ENCODE results near the gene CDK5RAP1. TPM values are rescaled to one million over a fixed set of nuclear protein-coding genes. Genes with fewer than 3 reads are reported as not detected.
"Not testable (repeated sequence)": the region's sequence is repeated elsewhere in the genome, so short reads cannot be mapped to it uniquely, and the experiment has no call there.

The CDK5RAP1 gene
- total RNA-seq, 1 donor from 2014 or later: 15.0 TPM

DNA sequence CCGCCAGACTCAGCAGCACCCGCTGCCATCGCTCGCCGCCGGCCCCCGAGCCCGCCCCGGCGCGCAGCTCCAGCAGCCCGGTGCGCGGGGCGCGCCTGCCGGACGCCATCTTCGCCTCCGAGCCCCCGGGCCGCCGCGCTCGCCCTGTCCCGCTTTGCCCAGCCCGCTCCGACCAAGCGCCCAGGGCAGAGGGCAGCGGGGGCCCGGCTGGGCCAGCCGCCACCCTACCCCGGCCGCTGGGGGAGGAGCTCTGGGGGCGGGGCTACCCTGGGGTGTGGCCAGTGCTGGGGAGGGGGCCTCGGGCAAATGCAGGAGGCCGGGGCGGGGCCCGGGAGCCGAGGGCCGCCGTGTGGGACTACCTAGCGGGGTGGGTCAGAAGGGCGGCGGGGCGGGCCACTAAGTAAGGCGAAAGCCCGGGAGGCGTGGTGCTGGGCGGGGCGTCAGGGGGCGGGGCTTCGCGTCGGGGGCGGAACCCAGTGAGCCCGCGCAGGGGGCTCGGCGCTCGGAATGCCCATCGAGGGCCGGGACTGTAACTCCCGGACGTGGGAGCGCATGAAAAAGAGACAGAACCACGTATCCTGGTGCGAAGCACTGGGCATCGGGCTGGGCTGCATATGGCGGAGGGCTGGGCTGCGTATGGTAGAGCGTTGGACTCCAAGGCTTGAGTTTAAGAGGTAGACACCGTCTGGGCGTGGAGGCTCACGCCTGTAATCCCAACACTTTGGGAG is 42.4 kb upstream of the CDK5RAP1 start, which contains the start of gene SNTA1:
Gene SNTA1 (minus strand): TSS at position 252 of the 728 bp plus-strand sequence. CDS start 143 bp downstream, at position 109.
- intact Hi-C loops (cut with DNase I): no loop called here
- peak in 1 of 2 donors; percentile 91 for DNase-seq (ENCODE audit: extremely low spot score in 2 of 2)
- TF ChIP-seq, protein P1, sequence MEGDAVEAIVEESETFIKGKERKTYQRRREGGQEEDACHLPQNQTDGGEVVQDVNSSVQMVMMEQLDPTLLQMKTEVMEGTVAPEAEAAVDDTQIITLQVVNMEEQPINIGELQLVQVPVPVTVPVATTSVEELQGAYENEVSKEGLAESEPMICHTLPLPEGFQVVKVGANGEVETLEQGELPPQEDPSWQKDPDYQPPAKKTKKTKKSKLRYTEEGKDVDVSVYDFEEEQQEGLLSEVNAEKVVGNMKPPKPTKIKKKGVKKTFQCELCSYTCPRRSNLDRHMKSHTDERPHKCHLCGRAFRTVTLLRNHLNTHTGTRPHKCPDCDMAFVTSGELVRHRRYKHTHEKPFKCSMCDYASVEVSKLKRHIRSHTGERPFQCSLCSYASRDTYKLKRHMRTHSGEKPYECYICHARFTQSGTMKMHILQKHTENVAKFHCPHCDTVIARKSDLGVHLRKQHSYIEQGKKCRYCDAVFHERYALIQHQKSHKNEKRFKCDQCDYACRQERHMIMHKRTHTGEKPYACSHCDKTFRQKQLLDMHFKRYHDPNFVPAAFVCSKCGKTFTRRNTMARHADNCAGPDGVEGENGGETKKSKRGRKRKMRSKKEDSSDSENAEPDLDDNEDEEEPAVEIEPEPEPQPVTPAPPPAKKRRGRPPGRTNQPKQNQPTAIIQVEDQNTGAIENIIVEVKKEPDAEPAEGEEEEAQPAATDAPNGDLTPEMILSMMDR (IDR thresholded peaks at IDR 0.05): no peak
- TF ChIP-seq POLR2AphosphoS5 (IDR thresholded peaks at IDR 0.05; ENCODE audit: insufficient read depth in 1 of 2, low read depth in 1 of 2): peak in 1 of 2 donors; percentile 71
- Histone ChIP-seq H3K27ac (peak within 1 kb of the TSS; percentile 74), H3K27me3 (no peaks in the 10 kb centered on the region), H3K4me3 (peak within 1 kb of the TSS; percentile 63 to 93), H3K4me1 (peaks cover 17% of the 10 kb centered on the region), H3K36me3 (no peaks in the 10 kb centered on the region), H3K9me3 (no peaks in the 10 kb centered on the region)

GRCh38 chr20:33443006-33443511 is 41.7 kb upstream of the CDK5RAP1 start:
- peaks cover 17% of the 10 kb centered on the region for H3K4me1 ChIP-seq
- H3K27ac ChIP-seq: peak overlapping the region; percentile 74
- no peak for DNase-seq (ENCODE audit: extremely low spot score in 2 of 2)
- H3K9me3 ChIP-seq: no peaks in the 10 kb centered on the region
- TF ChIP-seq, protein P1 (IDR thresholded peaks at IDR 0.05): no peak
- TF ChIP-seq POLR2AphosphoS5 (IDR thresholded peaks at IDR 0.05; ENCODE audit: insufficient read depth in 1 of 2, low read depth in 1 of 2) (no peak), POLR2A (IDR thresholded peaks at IDR 0.05) (no peak)
- no peaks in the 10 kb centered on the region for H3K36me3 ChIP-seq
- H3K4me3 ChIP-seq: peak overlapping the region; percentile 63 to 93
- H3K27me3 ChIP-seq: no peaks in the 10 kb centered on the region
- intact Hi-C loops (cut with DNase I): no loop called here

GRCh38 chr20:33442136-33443005 is 41.1 kb upstream of the CDK5RAP1 start:
- DNase-seq (ENCODE audit: extremely low spot score in 2 of 2): no peak
- Histone ChIP-seq H3K27ac (peak overlapping the region; percentile 74), H3K9me3 (no peaks in the 10 kb centered on the region), H3K4me3 (peak overlapping the region; percentile 63 to 93), H3K36me3 (no peaks in the 10 kb centered on the region), H3K27me3 (no peaks in the 10 kb centered on the region), H3K4me1 (peaks cover 17% of the 10 kb centered on the region)
- TF ChIP-seq, protein P1 (IDR thresholded peaks at IDR 0.05): no peak
- no peak for TF ChIP-seq POLR2A (IDR thresholded peaks at IDR 0.05)
- TF ChIP-seq POLR2AphosphoS5 (IDR thresholded peaks at IDR 0.05; ENCODE audit: insufficient read depth in 1 of 2, low read depth in 1 of 2): no peak
- intact Hi-C loops (cut with DNase I): no loop called here

GRCh38 chr20:33441142-33441955 is 40.0 kb upstream of the CDK5RAP1 start:
- H3K4me1 ChIP-seq: peaks cover 17% of the 10 kb centered on the region

GRCh38 chr20:33440562-33440961 is 39.2 kb upstream of the CDK5RAP1 start:
- peaks cover 17% of the 10 kb centered on the region for H3K4me1 ChIP-seq
- H3K27ac ChIP-seq; DNase-seq (ENCODE audit: extremely low spot score in 2 of 2); intact Hi-C loops (cut with DNase I); H3K4me3 ChIP-seq; H3K27me3 ChIP-seq; H3K36me3 ChIP-seq; H3K9me3 ChIP-seq: not testable (repeated sequence)

More at GRCh38 chr20:33441142-33441955, 40.0 kb upstream of the CDK5RAP1 start:
- Histone ChIP-seq H3K4me3 (no peak overlapping the region), H3K36me3 (no peaks in the 10 kb centered on the region), H3K27ac (no peak overlapping the region), H3K27me3 (no peaks in the 10 kb centered on the region), H3K9me3 (no peaks in the 10 kb centered on the region)
- no peak for DNase-seq (ENCODE audit: extremely low spot score in 2 of 2)
- TF ChIP-seq POLR2AphosphoS5 (IDR thresholded peaks at IDR 0.05; ENCODE audit: insufficient read depth in 1 of 2, low read depth in 1 of 2) (no peak), POLR2A (IDR thresholded peaks at IDR 0.05) (no peak)
- TF ChIP-seq, protein P1 (IDR thresholded peaks at IDR 0.05): no peak
- intact Hi-C loops (cut with DNase I): no loop called here
